AG10803 (cell line): ENCODE measurements around the gene AP1M2.

Source experiments
- DNase-seq: peaks from one replicate; pipeline ENCODE4 v3.0.0; 2010; ENCODE audit warnings: low read depth
- H3K4me3 ChIP-seq: 2 replicates; pipeline ENCODE4 v1.5.1; 2011; ENCODE audit warnings: mild to moderate bottlenecking, low read length, control low read depth
- CTCF ChIP-seq: conservative IDR thresholded peaks from 2 replicates; pipeline ENCODE4 v1.5.1; 2011; ENCODE audit warnings: mild to moderate bottlenecking, low read length, control low read depth, inconsistent platforms

The AP1M2 gene

GRCh38 chr19:10568826-10569651, 18.1 kb downstream of the AP1M2 start, which contains the start of gene CDKN2D:
Gene CDKN2D, minus strand, starts transcription at chr19:10568979. Its CDS starts 326 bp downstream, at chr19:10568653.
- no peak for TF ChIP-seq CTCF
- H3K4me3 ChIP-seq = peak within 1 kb of the TSS; percentile 76
- DNase-seq = peak; percentile 99

GRCh38 chr19:10568062-10568825, 18.9 kb downstream of the AP1M2 start:
- no peak for TF ChIP-seq CTCF
- peak overlapping the region; percentile 76 for H3K4me3 ChIP-seq
- no peak for DNase-seq

- peak overlapping the region; percentile 76 for H3K4me3 ChIP-seq
- no peak for DNase-seq
- no peak for TF ChIP-seq CTCF
These were observed 19.5 kb downstream of the AP1M2 start for GRCh38 chr19:10567656-10568055.

- peak overlapping the region; percentile 66 for H3K4me3 ChIP-seq
- no peak for DNase-seq
- TF ChIP-seq CTCF = no peak
These were observed 20.3 kb downstream of the AP1M2 start for GRCh38 chr19:10566658-10567410.

- peak overlapping the region; percentile 66 for H3K4me3 ChIP-seq
- no peak for DNase-seq
- TF ChIP-seq CTCF = no peak
These were observed 20.8 kb downstream of the AP1M2 start for GRCh38 chr19:10566408-10566657.

- H3K4me3 ChIP-seq = peak within 1 kb of the TSS; percentile 91
- peak; percentile 98 for DNase-seq
- peak; percentile 27; the same call in 1 of the 2 replicates for TF ChIP-seq CTCF
These were observed 21.3 kb downstream of the AP1M2 start, which contains the start of gene KRI1 for GRCh38 chr19:10565567-10566407. Gene KRI1, minus strand, starts transcription at chr19:10566010. Its CDS starts 11 bp downstream, at chr19:10565999.
